Esophagus squamous epithelium (tissue), 4 donors: Measurements from ENCODE around the gene ADGRF3.
"Not testable (repeated sequence)": the region's sequence is repeated elsewhere in the genome, so short reads cannot be mapped to it uniquely, and the experiment has no call there.

ENCODE experiments used
- CTCF ChIP-seq, 6 experiments: fragments of 450-650 bp in 4 of 6; fragments of 200-600 bp in 2 of 6; sonication (generic) in 2 of 6; IDR thresholded peaks; one replicate each; pipeline ENCODE4 v1.5.1; 2016 to 2019; ENCODE audit warnings: antibody characterized with exemption in 6 of 6, mild to moderate bottlenecking in 4 of 6, moderate library complexity in 4 of 6
- POLR2A ChIP-seq, 4 donors: fragments of 450-650 bp; IDR thresholded peaks; one replicate each; pipeline ENCODE4 v1.6.1; 2017; ENCODE audit warnings: antibody characterized with exemption in 4 of 4, mild to moderate bottlenecking in 4 of 4, moderate library complexity in 3 of 4

GRCh38 chr2:26354469-26354868 is 7.9 kb upstream of the ADGRF3 start:
- TF ChIP-seq CTCF, POLR2A (IDR thresholded peaks at IDR 0.05): not testable (repeated sequence)
